ENCODE results near the gene RGS7BP. TPM values are rescaled to one million over a fixed set of nuclear protein-coding genes. Genes with fewer than 3 reads are reported as not detected.

RGS7BP gene
- total RNA-seq, 1 donor from 2014 or later = not detected

DNA sequence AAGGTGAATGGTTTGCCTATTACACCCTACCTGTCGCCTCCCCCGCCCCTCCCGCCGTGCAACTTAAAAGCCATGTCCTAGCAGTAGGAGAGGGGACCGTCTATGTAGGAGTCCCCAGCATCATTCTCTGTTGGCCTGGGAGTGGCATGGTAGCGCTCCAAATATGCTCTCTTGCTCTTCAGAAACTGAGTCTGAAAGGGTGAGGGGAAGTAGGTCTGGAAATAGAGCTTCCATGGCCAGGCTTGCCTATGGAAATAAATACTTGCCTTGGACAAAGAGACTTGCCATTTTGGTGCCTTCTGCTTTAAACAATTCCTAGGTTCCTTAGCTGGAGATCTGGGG lies 1.4 kb downstream of the RGS7BP start:
- Mint-ChIP-seq H3K27me3 (ENCODE audit: low read depth) (peaks cover 67% of the 10 kb centered on the region), H3K4me3 (ENCODE audit: unreplicated experiment) (no peak overlapping the region)

GRCh38 chr5:64509828-64510227 lies 4.0 kb downstream of the RGS7BP start:
- TF ChIP-seq, protein P1, sequence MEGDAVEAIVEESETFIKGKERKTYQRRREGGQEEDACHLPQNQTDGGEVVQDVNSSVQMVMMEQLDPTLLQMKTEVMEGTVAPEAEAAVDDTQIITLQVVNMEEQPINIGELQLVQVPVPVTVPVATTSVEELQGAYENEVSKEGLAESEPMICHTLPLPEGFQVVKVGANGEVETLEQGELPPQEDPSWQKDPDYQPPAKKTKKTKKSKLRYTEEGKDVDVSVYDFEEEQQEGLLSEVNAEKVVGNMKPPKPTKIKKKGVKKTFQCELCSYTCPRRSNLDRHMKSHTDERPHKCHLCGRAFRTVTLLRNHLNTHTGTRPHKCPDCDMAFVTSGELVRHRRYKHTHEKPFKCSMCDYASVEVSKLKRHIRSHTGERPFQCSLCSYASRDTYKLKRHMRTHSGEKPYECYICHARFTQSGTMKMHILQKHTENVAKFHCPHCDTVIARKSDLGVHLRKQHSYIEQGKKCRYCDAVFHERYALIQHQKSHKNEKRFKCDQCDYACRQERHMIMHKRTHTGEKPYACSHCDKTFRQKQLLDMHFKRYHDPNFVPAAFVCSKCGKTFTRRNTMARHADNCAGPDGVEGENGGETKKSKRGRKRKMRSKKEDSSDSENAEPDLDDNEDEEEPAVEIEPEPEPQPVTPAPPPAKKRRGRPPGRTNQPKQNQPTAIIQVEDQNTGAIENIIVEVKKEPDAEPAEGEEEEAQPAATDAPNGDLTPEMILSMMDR (IDR thresholded peaks at IDR 0.05) = no peak
- H3K36me3 Mint-ChIP-seq (ENCODE audit: low read depth) = no peaks in the 10 kb centered on the region
- peaks cover 66% of the 10 kb centered on the region for H3K27me3 Mint-ChIP-seq (ENCODE audit: low read depth)
- H3K4me1 Mint-ChIP-seq (ENCODE audit: low read depth) = peaks cover 13% of the 10 kb centered on the region
- no peak for DNase-seq (ENCODE audit: low spot score)
- H3K9me3 Mint-ChIP-seq (ENCODE audit: low read depth) = no peaks in the 10 kb centered on the region
- H3K27ac Mint-ChIP-seq (ENCODE audit: unreplicated experiment) = no peak overlapping the region
- no peak overlapping the region for H3K4me3 Mint-ChIP-seq (ENCODE audit: unreplicated experiment)

More for the DNA sequence above, 1.4 kb downstream of the RGS7BP start:
- Mint-ChIP-seq H3K4me1 (ENCODE audit: low read depth) (peaks cover 13% of the 10 kb centered on the region), H3K9me3 (ENCODE audit: low read depth) (no peaks in the 10 kb centered on the region), H3K27ac (ENCODE audit: unreplicated experiment) (no peak overlapping the region), H3K36me3 (ENCODE audit: low read depth) (peaks cover 1% of the 10 kb centered on the region)
- TF ChIP-seq, protein P1 (IDR thresholded peaks at IDR 0.05) = no peak
- no peak for DNase-seq (ENCODE audit: low spot score)

DNA sequence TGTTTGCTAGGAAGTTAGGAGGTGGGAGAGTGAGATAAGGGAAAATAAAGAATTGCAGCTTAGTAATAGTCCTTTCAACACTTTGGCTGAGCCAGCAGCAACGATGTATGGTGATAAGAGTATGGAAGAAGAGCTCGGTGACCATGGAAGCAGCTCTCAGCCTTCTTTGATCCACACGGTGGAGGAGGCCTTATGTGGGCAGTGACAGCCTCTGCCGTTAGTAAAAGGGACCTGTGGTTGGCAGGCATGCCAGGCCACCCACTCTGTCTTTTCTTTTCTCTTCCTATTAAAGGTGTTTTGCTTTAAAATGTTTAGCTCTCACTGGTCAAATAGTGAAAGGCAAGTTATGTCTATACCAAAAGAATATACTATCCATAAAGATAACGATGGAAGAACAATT lies 7.7 kb downstream of the RGS7BP start:
- H3K4me3 Mint-ChIP-seq (ENCODE audit: unreplicated experiment) = no peak overlapping the region
- H3K27me3 Mint-ChIP-seq (ENCODE audit: low read depth) = peaks cover 46% of the 10 kb centered on the region
- TF ChIP-seq, protein P1 (IDR thresholded peaks at IDR 0.05) = no peak
- DNase-seq (ENCODE audit: low spot score) = no peak
- H3K36me3 Mint-ChIP-seq (ENCODE audit: low read depth) = no peaks in the 10 kb centered on the region
- H3K4me1 Mint-ChIP-seq (ENCODE audit: low read depth) = no peaks in the 10 kb centered on the region
- H3K27ac Mint-ChIP-seq (ENCODE audit: unreplicated experiment) = no peak overlapping the region
- no peaks in the 10 kb centered on the region for H3K9me3 Mint-ChIP-seq (ENCODE audit: low read depth)

DNA sequence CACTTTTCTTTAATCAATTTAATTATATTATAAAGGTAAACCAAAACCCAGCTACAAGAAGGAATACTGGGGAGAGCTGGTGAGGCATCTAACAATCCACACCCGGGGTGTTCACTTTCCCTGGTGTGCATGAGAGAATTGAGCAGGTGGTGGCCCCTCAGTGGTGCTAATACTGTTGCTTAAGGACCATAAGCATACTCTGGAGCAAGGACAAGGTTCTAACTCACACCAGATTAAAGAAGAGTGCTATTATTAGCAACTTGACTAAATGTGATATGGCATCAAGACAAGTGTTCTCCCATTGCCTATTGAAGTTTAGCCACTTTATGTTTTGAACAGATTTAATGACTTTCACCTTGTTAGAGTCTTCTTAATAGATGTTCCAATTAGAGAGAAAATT lies 8.8 kb downstream of the RGS7BP start:
- TF ChIP-seq, protein P1 (IDR thresholded peaks at IDR 0.05) = no peak
- Mint-ChIP-seq H3K27me3 (ENCODE audit: low read depth) (peaks cover 44% of the 10 kb centered on the region), H3K36me3 (ENCODE audit: low read depth) (no peaks in the 10 kb centered on the region), H3K4me3 (ENCODE audit: unreplicated experiment) (no peak overlapping the region), H3K9me3 (ENCODE audit: low read depth) (no peaks in the 10 kb centered on the region), H3K4me1 (ENCODE audit: low read depth) (no peaks in the 10 kb centered on the region), H3K27ac (ENCODE audit: unreplicated experiment) (no peak overlapping the region)
- DNase-seq (ENCODE audit: low spot score) = no peak

DNA sequence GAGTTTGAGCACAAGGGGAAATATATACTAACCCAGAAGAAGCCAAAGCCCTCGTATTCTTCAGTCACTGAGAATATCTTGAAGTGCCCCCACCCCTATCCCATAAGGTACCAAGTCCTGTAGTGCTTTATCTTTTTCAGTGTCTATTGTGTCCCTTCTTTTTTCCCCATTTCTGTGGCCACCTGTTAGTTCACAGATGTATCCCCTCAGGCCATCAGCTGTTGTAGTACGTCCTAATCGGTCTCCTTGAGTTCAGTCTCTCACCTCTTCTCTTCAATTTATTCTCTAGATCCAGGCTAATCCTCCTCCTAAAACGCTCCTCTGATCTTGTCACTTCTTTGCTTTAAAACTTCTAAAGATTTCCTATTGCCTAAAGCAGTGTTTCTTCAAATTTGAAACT lies 10.4 kb downstream of the RGS7BP start:
- TF ChIP-seq, protein P1 (IDR thresholded peaks at IDR 0.05) = no peak
- H3K4me1 Mint-ChIP-seq (ENCODE audit: low read depth) = no peaks in the 10 kb centered on the region
- peaks cover 34% of the 10 kb centered on the region for H3K27me3 Mint-ChIP-seq (ENCODE audit: low read depth)
- no peak for DNase-seq (ENCODE audit: low spot score)
- H3K9me3 Mint-ChIP-seq (ENCODE audit: low read depth) = no peaks in the 10 kb centered on the region
- no peak overlapping the region for H3K27ac Mint-ChIP-seq (ENCODE audit: unreplicated experiment)
- no peaks in the 10 kb centered on the region for H3K36me3 Mint-ChIP-seq (ENCODE audit: low read depth)
- H3K4me3 Mint-ChIP-seq (ENCODE audit: unreplicated experiment) = no peak overlapping the region

All from chondrocyte (in vitro differentiated cells).